T-helper 22 cell (primary cell): ENCODE results near the gene ATXN7L2.

ENCODE experiments used
- DNase-seq: peaks from one replicate; pipeline ENCODE4 v3.0.0-alpha.2; 2020; ENCODE audit warnings: low read depth

The ATXN7L2 gene

DNA sequence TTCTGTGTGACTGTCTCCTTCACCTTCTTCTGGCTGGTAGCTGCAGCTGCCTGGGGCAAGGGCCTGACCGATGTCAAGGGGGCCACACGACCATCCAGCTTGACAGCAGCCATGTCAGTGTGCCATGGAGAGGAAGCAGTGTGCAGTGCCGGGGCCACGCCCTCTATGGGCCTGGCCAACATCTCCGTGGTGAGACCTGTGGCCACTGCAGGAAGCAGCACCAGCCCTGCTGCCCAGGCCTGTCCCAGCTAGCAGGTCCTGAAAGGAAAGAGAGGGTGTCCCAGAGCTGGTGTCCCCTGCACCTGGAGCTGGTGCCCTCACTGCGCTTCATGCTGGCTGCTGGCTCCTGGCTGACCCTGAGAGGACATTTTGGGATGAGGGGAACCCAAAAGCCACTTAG is 5.9 kb upstream of the ATXN7L2 start:
- DNase-seq = no peak

DNA sequence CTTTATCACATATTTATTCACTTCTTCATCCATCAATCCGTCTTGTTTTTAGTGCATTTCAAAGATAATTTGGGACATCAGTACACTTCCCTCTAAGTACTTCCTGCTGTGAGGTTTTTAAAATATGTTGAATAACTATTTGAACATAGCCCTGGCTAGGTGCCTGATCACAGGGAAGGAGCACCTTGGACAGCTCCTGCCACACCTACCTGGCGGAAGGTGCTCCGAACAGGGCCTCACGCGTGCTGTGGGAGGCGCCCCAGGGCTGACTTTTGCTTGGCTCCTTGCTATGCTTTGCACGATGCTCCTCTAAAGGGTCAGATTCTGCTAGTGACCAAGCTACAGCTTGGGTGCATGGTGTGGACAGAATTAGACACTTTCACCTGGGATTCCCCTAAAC is 4.9 kb upstream of the ATXN7L2 start:
- DNase-seq = no peak

DNA sequence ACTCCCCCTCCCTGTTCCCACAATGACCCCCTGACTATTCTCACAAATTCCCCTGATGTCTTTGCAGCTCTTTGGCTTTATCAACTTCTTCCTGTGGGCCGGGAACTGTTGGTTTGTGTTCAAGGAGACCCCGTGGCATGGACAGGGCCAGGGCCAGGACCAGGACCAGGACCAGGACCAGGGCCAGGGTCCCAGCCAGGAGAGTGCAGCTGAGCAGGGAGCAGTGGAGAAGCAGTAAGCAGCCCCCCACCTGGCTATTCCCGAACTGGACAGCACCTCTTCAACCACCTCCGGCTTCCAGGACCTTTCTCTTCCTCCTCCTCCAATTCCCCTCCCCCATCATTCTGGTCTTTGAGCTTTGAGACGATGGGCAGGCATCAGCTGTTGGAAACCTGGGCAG is 4.4 kb upstream of the ATXN7L2 start:
- no peak for DNase-seq

DNA sequence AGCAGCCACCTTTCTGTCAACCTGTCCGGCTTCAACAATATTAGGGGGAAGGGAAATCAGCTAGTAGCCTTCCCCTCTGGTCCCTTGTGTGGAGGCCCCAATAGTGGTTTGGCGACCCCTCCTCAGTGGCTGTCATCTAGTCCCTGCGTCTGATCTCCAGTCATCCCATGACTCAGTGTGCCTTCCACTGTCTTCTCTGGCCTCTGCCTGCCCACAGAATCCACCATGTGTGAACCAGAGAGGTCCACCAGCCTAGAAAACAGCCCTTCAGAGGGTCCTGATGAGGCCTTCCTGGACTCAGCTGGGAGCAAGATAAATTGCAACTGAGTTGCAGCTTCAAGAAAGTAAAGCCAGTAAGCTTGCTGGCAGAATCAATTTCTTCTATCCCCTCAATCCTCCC is 3.8 kb upstream of the ATXN7L2 start:
- no peak for DNase-seq

DNA sequence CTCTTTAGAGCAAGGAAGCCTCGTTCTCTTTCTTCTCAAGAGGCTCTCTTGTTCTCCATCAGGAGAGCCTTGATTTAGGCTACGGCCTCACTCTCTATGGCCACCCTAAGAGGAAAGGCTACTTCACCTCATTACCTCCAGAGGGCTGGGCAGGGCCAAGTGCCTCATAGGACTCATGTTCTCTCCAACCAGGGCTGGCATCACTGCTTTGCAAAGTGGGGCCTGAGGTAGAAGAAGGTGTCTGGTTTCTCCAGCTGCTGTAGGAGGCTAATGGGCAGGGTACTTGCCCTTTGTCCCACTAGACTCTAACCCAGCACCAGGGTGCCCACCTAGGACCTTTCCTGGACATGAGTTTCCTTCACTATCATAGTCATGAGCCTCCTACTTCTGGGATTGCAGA is 2.1 kb upstream of the ATXN7L2 start:
- no peak for DNase-seq

DNA sequence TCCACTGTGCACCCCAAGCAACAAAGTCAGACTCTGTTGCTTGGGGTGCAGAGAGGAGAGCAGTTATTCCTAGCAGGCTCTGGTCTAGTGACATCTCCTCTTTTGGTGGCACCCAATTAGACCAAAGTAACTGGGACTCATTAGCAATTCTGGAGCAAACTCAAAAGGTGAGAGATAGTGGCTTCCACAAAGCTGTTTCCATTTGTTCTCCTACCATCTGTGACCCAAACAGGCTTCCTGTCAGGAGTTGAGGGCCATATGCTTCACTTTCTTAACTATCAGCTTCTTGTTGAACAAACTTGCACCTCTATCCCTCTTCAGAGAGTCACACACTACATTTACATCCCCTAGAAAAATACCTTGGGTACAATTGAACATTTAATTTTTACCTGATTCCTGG is 1.5 kb upstream of the ATXN7L2 start:
- DNase-seq = no peak

DNA sequence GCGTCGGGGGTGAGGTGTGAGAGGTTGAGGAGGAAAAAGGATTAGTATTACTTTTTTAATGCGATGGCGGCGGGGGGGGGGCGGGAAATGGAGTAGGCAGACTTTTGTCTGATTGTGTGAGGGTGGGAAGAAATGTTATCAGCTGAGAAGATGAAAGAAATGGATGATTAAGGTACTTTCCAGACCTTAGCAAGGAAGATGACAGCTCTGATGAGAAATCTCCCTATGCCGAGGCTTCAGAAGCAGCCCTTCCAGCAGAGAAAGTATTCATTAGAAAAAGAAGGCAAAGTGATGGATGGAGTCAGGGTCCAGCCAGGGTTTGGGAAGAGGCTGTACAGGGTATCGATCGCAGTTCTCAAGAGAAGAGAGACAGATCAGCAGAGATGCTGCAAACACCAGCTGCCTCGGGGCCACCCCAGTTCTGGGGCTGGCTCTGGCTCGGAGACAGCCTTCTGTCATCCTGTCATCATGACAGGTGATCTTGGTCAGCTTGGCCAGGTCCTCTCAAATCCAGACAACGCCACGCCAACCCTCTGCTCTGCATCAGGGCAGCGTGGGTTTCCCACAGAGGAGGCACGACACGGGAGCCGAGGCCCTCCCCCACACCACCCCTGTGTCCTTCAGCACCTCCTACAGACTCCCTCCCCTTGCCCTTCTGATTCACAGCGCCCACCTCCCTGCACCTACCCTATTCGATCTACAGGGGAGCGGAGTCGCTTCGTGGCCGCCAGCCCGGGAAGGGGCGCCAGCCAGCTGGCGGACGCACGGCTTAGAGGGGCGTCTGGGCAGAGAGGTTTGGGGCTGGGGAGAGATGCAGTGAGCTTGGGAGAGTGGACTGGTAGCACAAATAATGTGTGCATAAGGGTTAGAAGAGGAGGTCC is 674 bp upstream of the ATXN7L2 start:
- peak; percentile 42 for DNase-seq

DNA sequence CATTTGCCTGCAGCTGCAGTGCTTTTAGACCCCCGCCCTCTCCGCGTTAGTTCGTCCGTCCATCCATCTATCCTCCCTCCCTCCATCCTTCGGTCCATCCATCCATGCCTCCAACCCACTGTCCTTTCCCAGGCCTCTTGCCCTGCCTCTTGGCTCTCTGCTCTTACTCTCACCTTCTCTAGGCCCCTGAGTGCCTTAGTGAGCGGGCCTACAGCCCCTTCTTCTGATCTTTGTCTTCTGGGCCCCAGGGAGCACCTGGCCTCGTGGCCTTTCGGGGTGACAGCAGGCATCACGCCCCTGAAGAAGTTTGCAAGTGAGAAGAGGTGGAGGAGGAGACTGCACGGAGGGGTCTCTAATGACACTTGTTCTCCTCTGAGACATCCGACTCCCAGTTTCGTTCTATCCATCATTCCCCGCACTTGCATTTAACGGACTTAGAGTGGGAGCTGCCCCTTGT is 842 bp downstream of the ATXN7L2 start:
- DNase-seq = no peak

DNA sequence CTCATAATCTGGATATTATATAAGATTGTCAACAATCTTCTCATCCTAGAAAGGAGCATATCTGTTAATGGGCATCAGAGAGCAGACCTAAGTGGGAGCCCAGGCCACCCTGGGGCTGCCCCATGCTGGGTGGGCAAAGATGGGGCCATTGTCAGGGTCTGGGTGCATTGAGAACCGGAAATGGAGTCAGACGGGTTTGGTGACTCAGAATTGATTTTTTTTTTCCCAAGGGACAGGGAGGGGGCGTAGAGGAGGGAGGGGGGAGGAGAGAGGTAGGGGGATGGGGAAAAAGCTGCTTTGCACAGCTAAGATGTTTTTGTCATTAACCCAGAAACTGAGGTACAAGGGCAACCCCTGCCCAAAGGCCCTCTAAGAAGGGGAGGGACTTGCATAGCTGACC is 1.3 kb downstream of the ATXN7L2 start:
- no peak for DNase-seq

DNA sequence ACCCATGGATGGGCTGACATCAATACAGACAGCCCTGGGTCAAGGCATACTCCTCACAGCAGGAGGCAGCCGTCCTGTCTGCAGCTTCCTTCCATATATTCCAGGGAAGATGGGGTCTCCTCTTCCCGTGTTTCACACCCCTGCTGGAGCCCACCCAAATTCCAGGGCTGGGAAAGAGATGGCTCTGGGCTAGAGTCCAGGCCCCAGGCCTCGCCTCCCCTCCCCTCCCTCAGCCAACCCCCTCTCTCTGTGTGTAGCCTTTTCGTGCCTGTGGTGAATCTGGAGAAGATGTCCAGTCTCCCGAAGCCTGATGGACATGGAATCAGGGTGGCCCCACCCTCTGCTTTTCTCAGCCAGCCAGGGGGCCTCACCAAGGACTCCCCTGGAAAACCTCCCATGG is 3.6 kb downstream of the ATXN7L2 start:
- DNase-seq = no peak

DNA sequence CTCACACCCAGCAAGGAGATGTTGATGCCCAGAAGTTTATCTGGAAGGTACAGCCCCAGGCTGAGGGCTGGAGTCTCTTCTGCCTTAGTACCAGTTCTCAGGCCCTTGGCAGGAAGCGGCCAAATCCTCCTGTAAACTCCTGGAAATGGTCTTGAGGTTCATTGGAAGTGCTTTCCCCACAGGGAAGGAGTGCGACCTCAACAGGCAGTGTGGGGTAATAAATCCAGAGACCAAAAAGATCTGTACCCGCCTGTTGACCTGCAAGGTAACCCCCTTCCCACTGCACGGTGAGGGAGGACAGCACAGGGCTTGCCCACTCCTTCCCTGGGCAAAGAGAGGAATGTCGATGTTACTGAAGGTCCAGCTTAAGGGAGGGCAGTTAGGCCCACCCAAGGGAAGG is 4.5 kb downstream of the ATXN7L2 start:
- no peak for DNase-seq

DNA sequence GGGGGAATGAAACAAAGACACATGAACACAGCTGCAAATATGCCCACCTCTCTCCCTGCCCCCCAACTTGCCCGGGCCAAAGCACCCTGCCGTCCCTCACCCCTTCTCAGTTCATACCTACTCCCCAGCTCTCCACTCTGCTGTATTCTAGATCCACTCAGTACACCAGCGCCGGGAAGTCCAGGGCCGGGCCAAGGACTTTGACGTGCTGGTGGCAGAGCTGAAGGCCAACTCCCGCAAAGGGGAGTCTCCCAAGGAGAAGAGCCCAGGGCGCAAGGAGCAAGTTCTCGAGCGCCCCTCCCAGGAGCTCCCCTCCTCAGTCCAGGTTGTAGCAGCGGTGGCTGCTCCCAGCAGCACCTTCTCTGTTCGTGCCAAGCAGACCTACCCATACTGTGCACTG is 5.0 kb downstream of the ATXN7L2 start:
- no peak for DNase-seq

DNA sequence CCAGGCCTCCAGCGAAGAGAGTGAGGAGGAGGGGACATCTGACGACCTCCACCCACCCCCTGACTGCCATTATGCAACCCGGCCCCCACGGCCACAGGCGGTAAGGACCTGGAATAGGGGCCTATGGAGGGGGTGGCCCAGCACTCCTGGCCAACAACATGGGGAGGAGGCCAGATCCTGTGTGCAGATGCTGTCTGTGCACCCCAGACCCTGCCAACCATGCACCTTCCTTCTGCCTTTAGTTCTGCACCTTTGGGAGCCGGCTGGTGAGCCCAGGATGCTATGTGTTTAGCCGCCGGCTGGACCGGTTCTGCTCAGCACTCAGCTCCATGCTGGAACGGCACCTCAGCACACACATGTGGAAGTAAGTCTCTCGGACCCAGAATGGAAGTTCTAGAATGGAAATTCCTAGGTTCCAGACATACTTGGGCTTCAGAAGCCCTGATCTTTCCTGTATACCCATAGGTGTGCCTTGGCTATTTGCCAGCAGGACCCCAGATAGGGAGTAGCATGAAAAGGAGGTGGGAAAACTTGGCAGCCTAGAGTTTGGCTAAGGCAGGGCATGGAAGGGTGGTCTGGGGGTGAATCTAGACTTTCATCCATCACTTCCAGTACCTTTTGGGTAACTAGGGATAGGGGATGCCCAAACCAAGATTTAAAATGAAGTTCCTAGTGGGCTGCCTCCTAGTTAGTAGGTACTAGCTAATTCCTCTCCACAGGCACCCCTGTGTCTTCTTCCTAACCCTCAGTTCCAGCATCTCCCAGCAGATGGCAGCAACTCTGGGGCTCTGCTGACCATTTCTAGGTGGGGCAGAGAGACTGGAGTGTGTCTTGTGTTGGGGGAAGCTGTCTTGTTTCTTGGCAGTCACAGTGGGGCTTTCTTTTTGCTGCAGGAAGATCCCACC is 6.6 kb downstream of the ATXN7L2 start:
- no peak for DNase-seq

DNA sequence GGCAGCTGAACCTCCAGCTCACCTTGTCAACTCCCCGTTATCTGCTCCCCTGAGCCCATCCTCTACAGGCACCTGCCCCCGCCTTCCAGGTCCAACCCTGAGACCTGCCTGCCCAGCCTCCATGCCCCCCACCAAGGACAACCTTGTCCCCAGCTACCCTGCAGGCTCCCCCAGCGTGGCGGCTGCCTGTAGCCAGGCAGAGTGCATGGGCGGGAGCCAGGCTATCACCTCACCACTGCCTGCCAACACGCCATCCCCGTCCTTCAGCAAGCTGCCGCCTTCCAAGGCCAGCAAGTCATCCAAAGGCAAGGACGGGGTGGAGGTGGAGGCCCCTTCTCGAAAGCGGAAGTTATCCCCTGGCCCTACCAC is 7.2 kb downstream of the ATXN7L2 start:
- DNase-seq = no peak

DNA sequence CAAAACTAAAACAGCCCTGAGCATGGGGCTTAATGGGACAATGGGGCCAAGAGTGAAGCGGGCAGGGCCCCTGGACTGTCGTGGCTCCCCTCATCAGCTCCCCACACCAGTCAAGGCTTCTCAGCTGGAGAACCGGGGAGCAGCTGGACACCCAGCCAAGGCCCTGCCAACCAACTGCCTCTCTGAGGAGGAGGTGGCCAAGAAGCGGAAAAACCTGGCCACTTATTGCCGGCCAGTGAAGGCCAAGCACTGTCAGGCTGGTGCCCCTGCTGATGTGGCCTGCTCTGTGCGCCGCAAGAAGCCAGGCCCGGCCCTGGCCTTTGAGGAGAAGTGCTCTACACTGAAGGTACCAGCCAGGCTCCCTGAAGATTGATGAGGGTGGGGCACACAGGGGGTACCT is 7.7 kb downstream of the ATXN7L2 start:
- no peak for DNase-seq

DNA sequence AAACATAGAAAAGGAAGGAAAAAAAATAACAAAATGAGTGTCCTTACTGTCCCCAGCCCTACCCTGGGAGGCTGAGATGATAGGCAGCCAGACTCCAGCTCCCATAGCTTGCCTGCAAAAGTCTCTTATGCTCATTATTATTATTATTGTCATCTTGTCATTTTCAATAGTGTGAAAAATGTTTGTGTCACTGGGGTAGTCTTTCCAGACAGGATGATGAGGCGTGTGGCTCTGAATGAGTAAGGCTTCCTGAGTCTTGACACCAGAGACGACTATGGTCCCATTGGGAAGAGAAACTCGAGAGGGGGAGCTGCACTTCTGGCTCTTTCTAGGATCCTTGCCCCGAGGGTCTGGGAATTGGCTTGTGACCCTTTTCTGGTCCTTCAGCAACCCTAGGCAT is 9.1 kb downstream of the ATXN7L2 start:
- DNase-seq = no peak

DNA sequence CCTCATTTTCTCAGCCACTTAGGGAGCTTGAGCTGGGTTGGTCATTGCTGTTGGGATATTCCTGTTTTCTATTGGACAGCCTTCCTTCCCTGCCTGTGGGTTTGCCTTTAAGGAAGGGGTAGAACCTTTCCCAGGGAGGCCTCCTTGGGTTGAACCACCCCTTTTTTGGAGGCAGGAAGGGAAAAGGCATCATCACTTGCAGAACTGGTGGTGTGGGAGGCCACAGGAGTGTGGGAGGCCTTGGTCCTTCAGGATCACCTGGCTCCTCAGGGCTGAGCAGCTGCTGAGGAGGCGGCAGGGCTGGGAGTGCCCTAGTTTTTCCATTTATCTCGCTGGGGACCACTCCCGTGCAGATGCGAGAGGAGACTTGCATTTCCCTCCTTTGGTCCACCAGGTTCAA is 9.5 kb downstream of the ATXN7L2 start:
- DNase-seq = no peak

DNA sequence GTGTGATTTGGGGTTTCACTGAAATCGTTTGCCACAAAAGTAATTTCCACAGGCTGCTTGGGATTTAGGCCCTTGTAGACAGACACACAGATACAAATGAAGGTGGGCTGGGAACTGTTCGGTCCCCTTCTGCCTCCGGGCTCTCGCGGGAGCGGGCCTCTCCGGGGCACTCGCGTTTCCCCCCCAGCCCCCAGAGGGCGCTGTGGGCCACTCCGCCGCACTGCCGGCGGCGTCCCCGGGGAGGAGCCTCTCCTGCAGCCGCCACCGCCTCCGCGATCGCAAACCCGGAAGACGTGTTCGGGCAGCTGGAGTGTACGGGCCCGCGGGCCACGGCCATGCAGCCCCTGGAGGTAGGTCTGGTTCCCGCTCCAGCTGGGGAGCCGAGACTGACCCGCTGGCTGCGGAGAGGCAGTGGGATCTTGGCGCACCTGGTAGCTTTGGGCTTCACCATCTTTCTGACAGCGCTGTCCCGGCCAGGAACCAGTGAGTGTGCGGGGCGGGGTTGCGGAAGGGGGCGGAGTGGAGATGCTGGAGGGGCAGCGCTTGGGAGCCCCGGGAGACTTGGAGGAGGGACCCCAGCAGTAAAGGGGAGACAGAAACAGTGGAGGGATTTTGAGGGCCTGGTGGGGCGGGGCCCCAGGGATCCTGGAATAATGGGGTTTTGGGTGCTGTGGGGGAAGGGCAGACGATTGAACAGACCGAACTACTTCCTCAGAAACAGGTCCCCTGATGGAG is 10.3 kb downstream of the ATXN7L2 start, which contains the start of gene CYB561D1:
Gene CYB561D1, plus strand, starts transcription at position 290 of the 735 bp plus-strand sequence. Its CDS starts 46 bp downstream, at position 336.
- DNase-seq = peak; percentile 77

DNA sequence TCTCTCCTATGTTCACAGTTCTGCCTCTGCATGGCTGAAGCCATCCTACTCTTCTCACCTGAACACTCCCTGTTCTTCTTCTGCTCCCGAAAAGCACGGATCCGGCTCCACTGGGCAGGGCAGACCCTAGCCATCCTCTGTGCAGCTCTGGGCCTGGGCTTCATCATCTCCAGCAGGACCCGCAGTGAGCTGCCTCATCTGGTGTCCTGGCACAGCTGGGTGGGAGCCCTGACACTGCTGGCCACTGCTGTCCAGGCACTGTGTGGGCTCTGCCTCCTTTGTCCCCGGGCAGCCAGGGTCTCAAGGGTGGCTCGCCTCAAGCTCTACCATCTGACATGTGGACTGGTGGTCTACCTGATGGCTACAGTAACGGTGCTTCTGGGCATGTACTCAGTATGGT is 12.0 kb downstream of the ATXN7L2 start:
- no peak for DNase-seq

DNA sequence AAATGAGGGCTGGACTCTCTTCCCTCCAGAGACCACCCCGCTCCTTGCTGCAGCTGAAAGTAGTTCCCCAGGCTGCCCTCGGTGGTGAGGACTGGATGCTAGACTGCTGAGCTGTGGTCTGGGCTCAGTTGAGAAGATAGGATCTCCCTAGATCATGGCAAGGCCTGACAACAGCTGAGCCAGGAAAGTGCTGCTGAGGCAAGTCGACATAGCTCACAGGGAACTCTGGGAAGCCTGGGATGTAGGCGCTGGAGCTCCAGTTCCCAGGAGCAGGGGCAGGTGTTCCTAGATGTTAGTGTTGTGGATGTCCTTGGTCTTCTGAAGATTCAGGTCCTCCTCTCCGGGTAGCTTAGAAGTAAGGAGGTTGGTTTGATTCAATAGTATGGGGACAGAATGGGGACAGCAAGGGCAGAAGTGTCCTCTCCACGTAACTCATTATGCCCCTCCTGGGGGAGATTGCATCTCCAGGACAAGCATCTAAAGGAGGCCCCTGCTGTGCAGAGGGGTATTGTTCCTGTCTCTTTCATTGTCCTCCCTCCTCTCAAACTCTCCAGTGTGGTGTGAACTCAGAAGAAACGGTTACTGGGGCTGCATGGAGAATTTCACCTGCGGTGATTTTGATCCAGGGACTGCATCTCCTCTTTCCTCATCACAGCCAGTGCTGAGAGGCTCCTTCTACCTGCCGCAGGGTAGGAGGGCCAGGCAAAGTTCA is 13.9 kb downstream of the ATXN7L2 start:
- no peak for DNase-seq

DNA sequence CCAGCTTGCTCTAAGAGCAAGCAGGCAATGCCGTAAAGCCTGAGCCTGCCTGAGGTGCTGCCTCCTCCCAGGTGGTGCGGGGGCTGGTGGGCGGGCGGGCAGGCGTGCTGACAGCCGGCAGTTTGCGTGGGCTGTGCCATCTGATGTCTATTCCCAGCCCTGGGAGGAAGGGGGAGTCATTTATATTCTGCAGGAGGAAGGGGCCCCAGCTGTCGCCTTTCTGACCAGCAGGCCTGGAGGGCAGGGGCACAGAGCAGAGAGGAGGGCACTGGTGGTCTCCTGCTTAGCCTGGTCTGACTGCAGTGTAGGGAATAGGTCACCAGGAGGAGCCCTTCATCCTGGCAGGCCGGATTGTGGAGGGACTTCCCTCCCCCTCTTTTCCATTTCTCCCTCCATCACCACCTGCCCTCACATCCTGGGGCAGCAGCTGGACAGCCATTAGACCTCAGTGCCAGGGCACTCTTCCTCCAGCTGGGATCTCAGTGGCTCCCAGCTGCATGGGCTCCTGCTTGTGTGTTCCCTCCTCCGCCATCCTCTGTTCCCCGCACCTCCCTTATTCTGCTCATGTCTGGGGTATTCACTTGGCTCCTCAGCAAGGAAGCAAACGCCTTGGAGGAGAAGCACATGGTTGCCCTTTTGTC is 14.6 kb downstream of the ATXN7L2 start:
- no peak for DNase-seq
